DND-41 (cell line): ENCODE results near the gene PPFIA1.

Experiments used
- EZH2 ChIP-seq: IDR thresholded peaks from 3 replicates; pipeline ENCODE4 v1.6.1; 2012; ENCODE audit warnings: borderline replicate concordance, low read depth, mild to moderate bottlenecking, moderate library complexity, low read length, inconsistent platforms; ENCODE audit not compliant: severe bottlenecking
- TF ChIP-seq, protein P1 (sequence below): IDR thresholded peaks from 2 replicates; pipeline ENCODE4 v1.5.1; 2012; ENCODE audit warnings: borderline replicate concordance, low read length, moderate library complexity, mild to moderate bottlenecking; ENCODE audit not compliant: poor library complexity, severe bottlenecking; ENCODE audit errors: extremely low read depth

DNA sequence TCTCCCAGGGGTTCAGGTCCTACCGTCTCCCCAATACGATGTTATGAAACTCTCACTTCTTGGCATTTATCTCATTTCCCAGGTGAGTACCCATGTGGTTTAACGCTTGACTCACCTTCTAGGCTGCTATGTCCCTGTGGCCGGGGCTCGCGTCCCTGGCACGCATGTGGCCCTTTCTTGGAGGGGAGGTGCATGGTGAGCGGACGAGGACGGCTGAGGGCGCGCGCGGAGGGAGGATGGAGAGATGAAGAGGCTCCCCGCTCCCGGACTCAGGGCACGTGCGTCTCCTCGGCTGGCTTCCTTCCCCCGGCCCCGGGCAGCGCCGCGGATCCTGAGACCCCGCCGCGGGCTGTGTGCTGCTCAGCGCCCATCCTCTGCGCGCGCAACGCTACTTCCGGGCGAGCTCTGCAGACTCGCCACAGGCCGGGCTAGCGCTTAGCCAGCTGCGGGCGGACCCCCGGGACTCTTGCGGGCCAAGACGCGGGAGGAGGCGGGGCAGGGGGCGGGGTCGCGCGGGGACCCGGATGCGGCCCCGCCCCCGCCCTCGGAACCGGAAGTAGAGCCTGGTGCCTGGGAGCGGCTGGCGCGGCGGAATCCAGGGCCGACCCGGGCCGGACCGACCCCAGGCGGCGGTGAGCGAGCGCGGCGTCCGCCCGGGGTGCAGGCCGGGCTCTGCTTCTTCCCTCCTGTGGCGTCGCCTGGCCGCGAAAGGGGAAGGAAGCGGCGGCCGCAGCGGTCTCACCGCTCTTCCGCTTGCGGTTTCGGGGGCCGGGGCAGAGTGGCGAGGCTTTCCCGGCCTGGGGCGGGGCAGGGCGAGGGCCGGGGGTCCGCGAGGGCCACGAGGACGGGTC is 127.7 kb downstream of the PPFIA1 start, which contains the start of gene CTTN:
- TF ChIP-seq, protein P1, sequence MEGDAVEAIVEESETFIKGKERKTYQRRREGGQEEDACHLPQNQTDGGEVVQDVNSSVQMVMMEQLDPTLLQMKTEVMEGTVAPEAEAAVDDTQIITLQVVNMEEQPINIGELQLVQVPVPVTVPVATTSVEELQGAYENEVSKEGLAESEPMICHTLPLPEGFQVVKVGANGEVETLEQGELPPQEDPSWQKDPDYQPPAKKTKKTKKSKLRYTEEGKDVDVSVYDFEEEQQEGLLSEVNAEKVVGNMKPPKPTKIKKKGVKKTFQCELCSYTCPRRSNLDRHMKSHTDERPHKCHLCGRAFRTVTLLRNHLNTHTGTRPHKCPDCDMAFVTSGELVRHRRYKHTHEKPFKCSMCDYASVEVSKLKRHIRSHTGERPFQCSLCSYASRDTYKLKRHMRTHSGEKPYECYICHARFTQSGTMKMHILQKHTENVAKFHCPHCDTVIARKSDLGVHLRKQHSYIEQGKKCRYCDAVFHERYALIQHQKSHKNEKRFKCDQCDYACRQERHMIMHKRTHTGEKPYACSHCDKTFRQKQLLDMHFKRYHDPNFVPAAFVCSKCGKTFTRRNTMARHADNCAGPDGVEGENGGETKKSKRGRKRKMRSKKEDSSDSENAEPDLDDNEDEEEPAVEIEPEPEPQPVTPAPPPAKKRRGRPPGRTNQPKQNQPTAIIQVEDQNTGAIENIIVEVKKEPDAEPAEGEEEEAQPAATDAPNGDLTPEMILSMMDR = no peak
- no peak for TF ChIP-seq EZH2
